GM18519 (cell line): Measurements from ENCODE around the gene STRA8.

Source experiments
- ATAC-seq: cut with Tn5 transposase; IDR thresholded peaks from one replicate; pipeline ENCODE4 v1.9.1; 2021; ENCODE audit warnings: mild to moderate bottlenecking, moderate library complexity; ENCODE audit not compliant: unreplicated experiment, low FRiP score

The STRA8 gene

GRCh38 chr7:135235841-135236240 is 2.2 kb downstream of the STRA8 start:
- ATAC-seq, result no peak

- no peak for ATAC-seq
Measured at GRCh38 chr7:135236727-135237126, 3.1 kb downstream of the STRA8 start.

- ATAC-seq, result no peak
Measured at GRCh38 chr7:135238112-135238744, 4.6 kb downstream of the STRA8 start.

GRCh38 chr7:135239263-135239662 is 5.6 kb downstream of the STRA8 start:
- no peak for ATAC-seq

GRCh38 chr7:135240441-135240840 is 6.8 kb downstream of the STRA8 start:
- no peak for ATAC-seq

- ATAC-seq, result no peak
Measured at GRCh38 chr7:135242096-135242684, 8.6 kb downstream of the STRA8 start.

GRCh38 chr7:135245226-135246190 is 11.9 kb downstream of the STRA8 start:
- no peak for ATAC-seq

- ATAC-seq, result no peak
Measured at GRCh38 chr7:135246191-135246825, 12.7 kb downstream of the STRA8 start.

GRCh38 chr7:135247746-135248471 is 14.3 kb downstream of the STRA8 start:
- ATAC-seq, result no peak

- no peak for ATAC-seq
Measured at GRCh38 chr7:135248546-135248945, 14.9 kb downstream of the STRA8 start.

- ATAC-seq, result no peak
Measured at GRCh38 chr7:135251496-135252391, 18.1 kb downstream of the STRA8 start.

GRCh38 chr7:135253851-135254771 is 20.5 kb downstream of the STRA8 start:
- ATAC-seq, result no peak

- no peak for ATAC-seq
Measured at GRCh38 chr7:135257790-135258189, 24.2 kb downstream of the STRA8 start.

GRCh38 chr7:135258585-135258984 is 24.9 kb downstream of the STRA8 start:
- ATAC-seq, result no peak

- ATAC-seq, result no peak
Measured at GRCh38 chr7:135259702-135260101, 26.1 kb downstream of the STRA8 start.

- no peak for ATAC-seq
Measured at GRCh38 chr7:135260470-135260869, 26.8 kb downstream of the STRA8 start.

GRCh38 chr7:135260930-135261721 is 27.5 kb downstream of the STRA8 start:
- no peak for ATAC-seq
